Caco-2 (cell line): Measurements from ENCODE around the gene PYGL. TPM values are rescaled to one million over a fixed set of nuclear protein-coding genes. Genes with fewer than 3 reads are reported as not detected.

ENCODE experiments used
- BruUV-seq: library from RNA; stranded (reverse); fragments of 400-500 nt; replicated peaks from 2 replicates; lab custom pipeline; 2021; lab: Mats Ljungman, UMichigan
- CTCF ChIA-PET: fragments of 300-600 bp; sonication (Branson Sonifier 250); formaldehyde crosslinking; loops from one replicate; lab custom pipeline; 2022; ENCODE audit warnings: antibody characterized with exemption; lab: Charles Lee
- POLR2A ChIA-PET: fragments of 300-600 bp; sonication (Branson Sonifier 250); formaldehyde crosslinking; loops from one replicate; lab custom pipeline; 2022; ENCODE audit warnings: antibody characterized with exemption; lab: Charles Lee
- DNase-seq, 2 experiments: peaks; one replicate each; pipeline versions ENCODE4 v3.0.0 to v3.0.0-alpha.2; 2020 to 2022
- H3K27me3 ChIP-seq: replicated peaks from 2 replicates; pipeline ENCODE4 v1.6.0; 2011; ENCODE audit warnings: low read length; ENCODE audit not compliant: control insufficient read depth, insufficient read depth
- H3K36me3 ChIP-seq: 2 replicates; pipeline ENCODE4 v1.5.1; 2011; ENCODE audit warnings: low read length; ENCODE audit not compliant: control insufficient read depth, insufficient read depth
- H3K4me1 ChIP-seq: fragments of 250-450 bp; sonication (Bioruptor Pico); 2 replicates; pipeline ENCODE4 v1.5.1; 2020; ENCODE audit warnings: mild to moderate bottlenecking
- H3K4me3 ChIP-seq: 2 replicates; pipeline ENCODE4 v1.5.1; 2011; ENCODE audit warnings: low read depth, mild to moderate bottlenecking, control low read depth, low read length
- H3K9me3 ChIP-seq: fragments of 250-450 bp; sonication (Bioruptor Pico); 2 replicates; pipeline ENCODE4 v1.5.1; 2020; ENCODE audit warnings: mild to moderate bottlenecking, moderate library complexity
- H3K27ac Mint-ChIP-seq: one replicate; pipeline ENCODE4 v1.8.0; 2022; ENCODE audit warnings: mixed read lengths; ENCODE audit not compliant: unreplicated experiment
- H3K27me3 Mint-ChIP-seq: one replicate; pipeline ENCODE4 v1.8.0; 2022; ENCODE audit warnings: mixed read lengths; ENCODE audit not compliant: insufficient read depth, unreplicated experiment
- H3K36me3 Mint-ChIP-seq: one replicate; pipeline ENCODE4 v1.8.0; 2022; ENCODE audit warnings: mild to moderate bottlenecking, mixed read lengths; ENCODE audit not compliant: insufficient read depth, unreplicated experiment
- H3K4me1 Mint-ChIP-seq: one replicate; pipeline ENCODE4 v1.8.0; 2022; ENCODE audit warnings: low read depth, mixed read lengths; ENCODE audit not compliant: unreplicated experiment
- H3K4me3 Mint-ChIP-seq: one replicate; pipeline ENCODE4 v1.8.0; 2022; ENCODE audit warnings: mild to moderate bottlenecking, moderate library complexity, mixed read lengths; ENCODE audit not compliant: unreplicated experiment
- H3K9me3 Mint-ChIP-seq: one replicate; pipeline ENCODE4 v1.8.0; 2022; ENCODE audit warnings: mixed read lengths; ENCODE audit not compliant: unreplicated experiment
- intact Hi-C: fragments of 100-400 bp; cut with micrococcal nuclease; formaldehyde crosslinking; loops from one replicate; pipeline ENCODE4 v1.10.0; 2022; ENCODE audit not compliant: unreplicated experiment
- total RNA-seq: library from RNA; stranded (reverse); gene quantifications from 2 replicates; pipeline ENCODE4 v1.2.3, GENCODE V29; 2022
- TF ChIP-seq, protein P1 (sequence below), 2 experiments: fragments of 200-600 bp in 1 of 2; IDR thresholded peaks; 1 replicate in 1 of 2; 2 replicates in 1 of 2; pipeline versions ENCODE4 v1.5.1 to v1.8.0; 2011 to 2022; ENCODE audit warnings: antibody characterized with exemption in 1 of 2, control low read depth in 1 of 2, inconsistent platforms in 1 of 2, low read depth in 1 of 2, low read length in 1 of 2, mild to moderate bottlenecking in 1 of 2, moderate library complexity in 1 of 2; ENCODE audit not compliant: insufficient read depth in 1 of 2, severe bottlenecking in 1 of 2, unreplicated experiment in 1 of 2

Gene PYGL
- total RNA-seq, 1 experiment from 2014 or later: 98.1 TPM

DNA sequence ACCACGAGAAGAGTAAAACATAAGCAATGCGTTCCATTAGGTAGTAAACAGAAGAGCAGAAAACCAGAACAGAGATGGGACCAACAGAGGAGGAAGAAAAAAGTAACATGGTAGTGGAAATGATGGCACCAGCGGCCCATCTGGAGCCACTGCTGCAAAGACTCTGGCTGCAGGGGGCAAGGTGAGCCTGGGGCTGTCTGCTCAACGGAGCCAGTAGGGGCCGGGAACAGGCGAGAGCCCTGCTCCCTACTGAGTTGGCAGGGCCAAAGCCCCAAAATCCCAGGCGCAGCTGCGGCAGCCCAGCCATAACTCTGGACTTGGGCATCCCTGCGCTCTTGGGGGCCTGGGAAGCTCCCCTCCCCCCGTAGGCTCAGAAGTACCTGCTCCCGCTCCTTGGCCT, 28.5 kb upstream of the PYGL start:
- peaks cover 1% of the 10 kb centered on the region for H3K4me1 Mint-ChIP-seq
- ChIA-PET POLR2A (no interaction called here), CTCF (no interaction called here)
- no TSS peak for BruUV-seq
- TF ChIP-seq, protein P1, sequence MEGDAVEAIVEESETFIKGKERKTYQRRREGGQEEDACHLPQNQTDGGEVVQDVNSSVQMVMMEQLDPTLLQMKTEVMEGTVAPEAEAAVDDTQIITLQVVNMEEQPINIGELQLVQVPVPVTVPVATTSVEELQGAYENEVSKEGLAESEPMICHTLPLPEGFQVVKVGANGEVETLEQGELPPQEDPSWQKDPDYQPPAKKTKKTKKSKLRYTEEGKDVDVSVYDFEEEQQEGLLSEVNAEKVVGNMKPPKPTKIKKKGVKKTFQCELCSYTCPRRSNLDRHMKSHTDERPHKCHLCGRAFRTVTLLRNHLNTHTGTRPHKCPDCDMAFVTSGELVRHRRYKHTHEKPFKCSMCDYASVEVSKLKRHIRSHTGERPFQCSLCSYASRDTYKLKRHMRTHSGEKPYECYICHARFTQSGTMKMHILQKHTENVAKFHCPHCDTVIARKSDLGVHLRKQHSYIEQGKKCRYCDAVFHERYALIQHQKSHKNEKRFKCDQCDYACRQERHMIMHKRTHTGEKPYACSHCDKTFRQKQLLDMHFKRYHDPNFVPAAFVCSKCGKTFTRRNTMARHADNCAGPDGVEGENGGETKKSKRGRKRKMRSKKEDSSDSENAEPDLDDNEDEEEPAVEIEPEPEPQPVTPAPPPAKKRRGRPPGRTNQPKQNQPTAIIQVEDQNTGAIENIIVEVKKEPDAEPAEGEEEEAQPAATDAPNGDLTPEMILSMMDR (IDR thresholded peaks at IDR 0.05; ENCODE audit: insufficient read depth in 1 of 2, low read depth in 1 of 2, low read length in 1 of 2, severe bottlenecking in 1 of 2, unreplicated experiment in 1 of 2): no peak
- intact Hi-C loops: no loop called here
- Histone ChIP-seq H3K4me3 (no peak overlapping the region), H3K4me1 (peaks cover 5% of the 10 kb centered on the region), H3K36me3 (no peaks in the 10 kb centered on the region), H3K27me3 (no peaks in the 10 kb centered on the region), H3K9me3 (no peaks in the 10 kb centered on the region)
- no peak for DNase-seq
- no peaks in the 10 kb centered on the region for H3K27me3 Mint-ChIP-seq
- no peak overlapping the region for H3K4me3 Mint-ChIP-seq
- no peaks in the 10 kb centered on the region for H3K36me3 Mint-ChIP-seq
- no peaks in the 10 kb centered on the region for H3K9me3 Mint-ChIP-seq
- H3K27ac Mint-ChIP-seq: peak overlapping the region; percentile 10

DNA sequence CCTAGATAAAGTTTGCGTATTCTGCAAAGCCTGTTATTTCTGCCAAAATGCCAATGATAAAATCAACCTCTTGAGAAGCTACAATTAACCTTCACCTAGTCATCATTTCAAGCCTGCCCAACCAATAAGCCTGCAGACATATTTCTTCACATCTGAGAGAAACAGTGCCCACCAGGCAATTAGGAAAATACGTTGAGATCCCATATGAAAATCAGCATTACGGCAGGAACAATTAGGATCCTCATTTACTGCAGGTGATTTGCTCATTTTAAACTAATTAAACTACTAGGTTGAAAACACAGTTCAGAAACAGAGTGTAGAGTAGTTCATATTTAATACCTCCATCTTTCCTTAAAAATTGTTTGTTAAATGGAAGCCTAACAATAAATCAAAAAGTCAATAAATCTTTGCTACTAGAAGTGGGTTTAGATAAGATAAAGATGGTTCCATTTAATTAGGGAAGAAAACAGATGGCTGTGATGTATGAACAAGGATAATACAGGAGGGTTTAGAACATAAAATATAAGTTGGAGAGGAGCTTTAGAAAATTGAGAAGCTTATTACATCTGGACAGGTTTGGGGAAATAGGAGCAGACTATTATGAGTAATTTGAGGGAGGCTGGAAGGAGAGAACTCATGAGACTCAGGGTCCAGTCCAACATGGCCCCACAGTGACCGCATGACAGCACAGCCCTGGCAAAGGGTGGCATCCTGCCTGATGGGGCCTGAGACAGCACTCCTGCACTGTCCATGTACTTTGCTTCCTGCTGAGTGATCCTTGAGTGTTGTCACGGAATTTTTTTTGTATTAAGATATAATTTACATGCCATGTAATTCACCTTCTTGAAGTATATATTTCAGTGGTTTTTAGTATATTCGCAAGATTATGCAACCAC, 26.9 kb upstream of the PYGL start:
- POLR2A ChIA-PET: no interaction called here
- DNase-seq: no peak
- intact Hi-C loops: no loop called here
- Histone ChIP-seq H3K4me3 (no peak overlapping the region), H3K36me3 (no peaks in the 10 kb centered on the region), H3K27me3 (no peaks in the 10 kb centered on the region), H3K9me3 (no peaks in the 10 kb centered on the region), H3K4me1 (no peaks in the 10 kb centered on the region)
- no peaks in the 10 kb centered on the region for H3K36me3 Mint-ChIP-seq
- H3K27ac Mint-ChIP-seq: no peak overlapping the region
- CTCF ChIA-PET: no interaction called here
- H3K4me1 Mint-ChIP-seq: no peaks in the 10 kb centered on the region
- H3K4me3 Mint-ChIP-seq: no peak overlapping the region
- TF ChIP-seq, protein P1 (IDR thresholded peaks at IDR 0.05; ENCODE audit: insufficient read depth in 1 of 2, low read depth in 1 of 2, low read length in 1 of 2, severe bottlenecking in 1 of 2, unreplicated experiment in 1 of 2): no peak
- no peaks in the 10 kb centered on the region for H3K9me3 Mint-ChIP-seq
- no peaks in the 10 kb centered on the region for H3K27me3 Mint-ChIP-seq
- BruUV-seq: no TSS peak

DNA sequence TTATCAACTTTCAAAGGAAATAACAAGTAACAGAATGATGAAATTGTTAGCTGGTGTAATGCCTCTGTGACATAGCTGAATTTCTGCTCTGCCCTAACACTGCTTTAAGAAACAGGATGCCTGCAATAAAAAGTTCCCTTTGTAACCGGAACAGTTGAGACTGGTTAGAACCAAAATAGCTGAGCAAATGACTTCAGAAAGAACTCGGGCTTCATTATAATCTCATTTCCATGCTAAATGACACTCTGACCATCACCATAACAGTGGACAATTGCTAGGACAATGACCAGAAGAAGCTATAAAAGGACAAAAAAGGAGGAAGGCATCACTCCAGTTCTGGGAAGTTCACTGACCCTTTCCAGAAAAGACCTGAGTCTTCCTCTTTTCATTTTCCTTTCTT, 23.5 kb upstream of the PYGL start:
- POLR2A ChIA-PET: no interaction called here
- Mint-ChIP-seq H3K27ac (no peak overlapping the region), H3K36me3 (no peaks in the 10 kb centered on the region), H3K27me3 (no peaks in the 10 kb centered on the region), H3K4me3 (no peak overlapping the region), H3K4me1 (no peaks in the 10 kb centered on the region), H3K9me3 (no peaks in the 10 kb centered on the region)
- DNase-seq: no peak
- CTCF ChIA-PET: no interaction called here
- Histone ChIP-seq H3K27me3 (no peaks in the 10 kb centered on the region), H3K4me1 (no peaks in the 10 kb centered on the region), H3K36me3 (no peaks in the 10 kb centered on the region), H3K9me3 (no peaks in the 10 kb centered on the region), H3K4me3 (no peak overlapping the region)
- intact Hi-C loops: no loop called here
- BruUV-seq: no TSS peak
- TF ChIP-seq, protein P1 (IDR thresholded peaks at IDR 0.05; ENCODE audit: insufficient read depth in 1 of 2, low read depth in 1 of 2, low read length in 1 of 2, severe bottlenecking in 1 of 2, unreplicated experiment in 1 of 2): no peak
